Stimulated activated CD4-positive, alpha-beta T cell treated with anti-CD3 and anti-CD28 coated beads, TNF-alpha, amount 100 ng/mL, for 1 hour (primary cell): ENCODE data around the gene CALN1.

Source experiments
- DNase-seq, 3 donors: peaks; one replicate each; pipeline ENCODE4 v3.0.0-alpha.2; 2020; ENCODE audit warnings: low read depth in 3 of 3, low spot score in 1 of 3

Gene CALN1

GRCh38 chr7:72326811-72327210 is 85.3 kb downstream of the CALN1 start:
- no peak for DNase-seq

GRCh38 chr7:72326365-72326764 is 85.8 kb downstream of the CALN1 start:
- DNase-seq, result no peak

GRCh38 chr7:72325561-72325960 is 86.6 kb downstream of the CALN1 start:
- DNase-seq, result no peak

GRCh38 chr7:72321637-72322036 is 90.5 kb downstream of the CALN1 start:
- no peak for DNase-seq

GRCh38 chr7:72321081-72321480 is 91.1 kb downstream of the CALN1 start:
- DNase-seq, result no peak

- DNase-seq, result no peak
These were observed 94.8 kb downstream of the CALN1 start for GRCh38 chr7:72317341-72317740.

GRCh38 chr7:72316148-72316547 is 96.0 kb downstream of the CALN1 start:
- no peak for DNase-seq

GRCh38 chr7:72313906-72314305 is 98.2 kb downstream of the CALN1 start:
- DNase-seq, result no peak

- DNase-seq, result no peak
These were observed 101.8 kb downstream of the CALN1 start for GRCh38 chr7:72310301-72310700.

- DNase-seq, result no peak
These were observed 102.7 kb downstream of the CALN1 start for GRCh38 chr7:72309476-72309875.

- no peak for DNase-seq
These were observed 103.2 kb downstream of the CALN1 start for GRCh38 chr7:72308986-72309385.

- no peak for DNase-seq
These were observed 104.6 kb downstream of the CALN1 start for GRCh38 chr7:72307566-72307965.

- DNase-seq, result no peak
These were observed 113.2 kb downstream of the CALN1 start for GRCh38 chr7:72298912-72299311.

- no peak for DNase-seq
These were observed 114.0 kb downstream of the CALN1 start for GRCh38 chr7:72298091-72298490.

GRCh38 chr7:72297636-72298035 is 114.5 kb downstream of the CALN1 start:
- no peak for DNase-seq

GRCh38 chr7:72292794-72293193 is 119.3 kb downstream of the CALN1 start:
- DNase-seq, result no peak

- DNase-seq, result no peak
These were observed 120.0 kb downstream of the CALN1 start for GRCh38 chr7:72292118-72292517.

GRCh38 chr7:72286519-72286918 is 125.6 kb downstream of the CALN1 start:
- DNase-seq, result no peak

- no peak for DNase-seq
These were observed 128.8 kb downstream of the CALN1 start for GRCh38 chr7:72283309-72283708.

GRCh38 chr7:72281308-72281707 is 130.8 kb downstream of the CALN1 start:
- DNase-seq, result no peak

GRCh38 chr7:72279203-72279602 is 132.9 kb downstream of the CALN1 start:
- DNase-seq, result no peak

- DNase-seq, result no peak
These were observed 133.6 kb downstream of the CALN1 start for GRCh38 chr7:72278550-72278949.

- no peak for DNase-seq
These were observed 136.6 kb downstream of the CALN1 start for GRCh38 chr7:72275382-72276070.
